Measurements from ENCODE around the gene PARS2.

The PARS2 gene

DNA sequence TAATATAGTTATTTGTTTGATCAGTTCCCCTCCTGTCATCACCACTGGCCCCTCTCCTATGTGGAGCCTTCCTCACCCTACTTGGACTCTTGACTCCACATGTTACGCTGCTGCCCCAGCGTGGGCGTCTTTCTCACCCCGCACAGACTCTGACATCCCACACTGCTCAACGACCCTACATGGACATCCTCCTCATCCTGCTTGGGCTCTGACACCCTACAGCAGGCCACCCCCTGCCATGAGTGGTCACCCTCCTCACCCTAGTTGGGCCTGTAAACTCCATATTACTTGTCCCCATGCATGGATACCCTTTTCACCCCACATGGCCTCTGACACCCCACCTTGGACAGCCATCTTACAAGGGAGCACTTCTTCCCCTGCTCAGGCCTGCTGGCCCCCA is 27.6 kb downstream of the PARS2 start:
- DNase-seq (ENCODE audit: low read depth, low spot score): no peak

DNA sequence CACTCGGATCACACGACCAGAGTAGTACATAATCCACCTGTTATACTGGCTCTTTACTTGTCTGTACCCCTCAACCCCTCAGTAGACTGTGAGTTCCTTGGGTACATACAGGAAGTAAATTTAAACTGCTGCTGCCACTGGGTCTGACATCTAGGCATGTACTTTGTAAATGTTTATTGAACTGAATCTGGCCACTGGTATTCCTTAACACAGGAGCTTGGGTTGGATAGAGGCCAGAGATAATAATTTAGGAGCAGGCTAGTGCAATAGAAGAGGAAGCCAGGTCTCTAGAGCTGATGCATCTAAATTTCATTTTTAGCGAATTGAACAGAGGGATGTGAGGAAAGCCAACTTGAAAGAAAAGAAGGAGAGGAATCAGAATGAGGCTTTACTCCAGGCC is 36.3 kb downstream of the PARS2 start:
- no peak for DNase-seq (ENCODE audit: low read depth, low spot score)

DNA sequence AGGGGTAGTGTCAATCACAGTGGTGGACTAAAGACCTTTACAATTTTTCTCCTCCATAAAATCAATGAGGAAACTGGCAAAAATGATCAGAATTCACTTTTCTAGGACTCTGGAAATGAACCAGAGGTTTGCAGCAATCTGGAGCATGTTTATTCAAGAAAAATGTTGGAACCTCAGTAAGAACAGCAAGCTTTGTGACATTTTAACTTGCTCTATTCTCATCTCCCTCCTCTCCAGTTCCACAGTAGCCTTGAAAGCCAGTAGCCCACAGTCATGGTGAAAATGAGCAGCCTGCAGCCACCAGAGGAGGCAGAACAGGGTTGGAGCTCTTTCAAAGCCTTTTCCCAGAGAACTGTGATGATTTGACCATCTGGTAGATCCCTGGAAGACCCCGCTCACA is 39.6 kb downstream of the PARS2 start:
- DNase-seq (ENCODE audit: low read depth, low spot score): no peak

DNA sequence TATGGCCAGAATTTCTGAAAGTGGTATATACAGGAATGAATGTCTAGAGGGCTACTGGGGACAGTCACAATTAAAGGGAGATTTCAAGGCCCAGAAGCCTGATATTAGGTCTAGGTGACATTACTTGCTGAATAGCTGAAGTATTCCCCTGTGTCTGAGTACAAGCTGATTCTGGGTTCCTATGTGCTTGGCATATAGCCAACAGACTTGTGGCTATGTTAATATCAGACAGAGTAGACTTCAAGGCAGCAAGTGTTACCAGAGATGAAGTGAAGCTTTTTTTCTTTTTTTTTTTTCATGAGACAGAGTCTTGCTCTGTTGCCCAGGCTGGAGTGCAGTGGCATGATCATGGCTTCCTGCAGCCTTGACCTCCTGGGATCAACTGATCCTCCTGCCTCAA is 40.3 kb downstream of the PARS2 start:
- no peak for DNase-seq (ENCODE audit: low read depth, low spot score)

DNA sequence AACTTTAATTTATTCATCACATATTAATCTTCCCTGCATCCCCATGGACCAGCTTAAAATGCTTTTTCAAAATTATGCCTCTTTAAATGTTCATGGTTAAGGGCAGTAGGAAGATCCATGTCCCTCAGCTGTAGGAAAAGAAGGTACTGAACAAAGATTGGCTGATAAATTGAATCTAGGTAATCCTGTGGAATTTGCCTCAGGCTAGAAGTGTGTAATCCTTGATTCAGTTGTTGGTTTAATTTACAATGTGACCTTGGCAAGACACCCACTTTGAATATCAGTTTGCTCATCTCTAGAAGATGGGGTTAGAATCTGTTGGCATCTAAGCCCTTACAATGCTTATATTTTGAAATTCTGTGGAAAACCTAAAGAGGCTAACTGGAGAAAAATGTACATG is 42.6 kb downstream of the PARS2 start:
- no peak for DNase-seq (ENCODE audit: low read depth, low spot score)

DNA sequence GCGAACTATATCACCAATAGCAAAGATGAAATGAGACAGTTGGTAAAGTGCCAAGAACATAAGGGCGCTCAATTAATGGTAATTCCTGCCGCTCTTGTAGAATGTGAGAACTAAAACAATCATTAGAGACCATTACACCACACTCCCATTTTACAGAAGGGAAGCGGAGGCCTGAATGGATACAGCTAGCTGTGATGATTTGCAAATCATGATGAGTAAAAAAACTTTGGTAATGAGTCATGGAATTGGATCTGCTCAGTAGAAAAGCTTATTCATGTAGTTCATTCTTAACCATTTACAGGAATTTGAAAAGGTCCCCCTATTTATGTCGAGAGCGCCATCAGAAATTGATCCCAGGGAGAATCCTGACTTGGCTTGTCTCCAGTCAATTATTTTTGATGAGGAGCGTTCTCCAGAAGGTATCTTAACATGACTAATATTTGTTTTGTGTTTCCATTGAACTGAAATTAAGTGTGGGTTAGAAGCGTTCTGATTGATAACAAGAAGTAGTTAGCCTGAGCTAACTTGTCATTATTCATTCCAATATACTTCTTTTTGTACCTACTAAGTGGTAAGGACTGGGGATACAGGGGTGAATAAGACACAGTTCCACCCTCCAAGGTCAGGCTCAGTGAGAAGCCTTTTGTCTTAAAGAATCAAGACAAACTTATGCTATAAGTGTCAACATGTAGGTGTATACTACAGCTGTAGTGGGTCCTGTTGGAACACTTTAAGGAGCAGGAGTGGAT is 47.9 kb downstream of the PARS2 start:
- DNase-seq (ENCODE audit: low read depth, low spot score): no peak

DNA sequence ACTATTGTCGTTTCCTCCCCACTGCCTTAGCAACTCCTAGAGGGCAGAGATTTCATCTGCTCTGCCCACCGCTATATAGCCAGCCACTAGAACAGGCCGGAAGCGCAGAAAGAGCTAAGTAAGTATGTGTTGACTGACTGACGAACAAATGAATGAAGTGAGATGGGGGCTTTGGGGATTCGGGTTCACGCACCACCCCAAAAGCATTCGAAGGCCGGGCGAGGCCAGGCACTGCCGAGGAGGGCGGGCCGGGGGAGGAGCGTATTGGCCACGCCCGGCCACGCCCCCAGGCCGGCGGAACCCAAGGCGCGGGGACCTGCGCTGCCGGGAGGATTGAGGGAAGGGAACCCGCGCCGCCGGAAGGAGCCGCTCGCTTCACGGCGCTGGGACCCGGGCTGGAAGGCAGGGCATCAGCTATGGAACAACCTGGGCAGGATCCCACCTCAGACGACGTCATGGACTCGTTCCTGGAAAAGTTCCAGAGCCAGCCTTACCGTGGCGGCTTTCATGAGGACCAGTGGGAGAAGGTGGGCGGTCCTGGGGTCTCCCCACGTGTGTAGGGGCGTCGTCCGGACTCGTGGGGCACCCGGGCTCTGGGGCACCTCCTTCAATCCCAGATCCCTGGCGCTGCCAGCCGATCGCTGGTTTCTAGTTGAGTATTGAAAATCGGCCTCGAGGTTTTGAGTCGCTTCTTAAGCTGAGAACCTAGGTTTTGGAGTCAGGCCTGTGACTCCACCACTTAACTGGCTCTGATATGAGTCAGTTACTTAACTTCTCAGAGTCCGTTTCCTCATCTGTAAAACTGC is 48.6 kb downstream of the PARS2 start, which contains the start of gene TTC4:
TSS of gene TTC4 (plus strand) at position 369 of the 806 bp plus-strand sequence. CDS start at position 417, 48 bp downstream.
- DNase-seq (ENCODE audit: low read depth, low spot score): peak; percentile 69

DNA sequence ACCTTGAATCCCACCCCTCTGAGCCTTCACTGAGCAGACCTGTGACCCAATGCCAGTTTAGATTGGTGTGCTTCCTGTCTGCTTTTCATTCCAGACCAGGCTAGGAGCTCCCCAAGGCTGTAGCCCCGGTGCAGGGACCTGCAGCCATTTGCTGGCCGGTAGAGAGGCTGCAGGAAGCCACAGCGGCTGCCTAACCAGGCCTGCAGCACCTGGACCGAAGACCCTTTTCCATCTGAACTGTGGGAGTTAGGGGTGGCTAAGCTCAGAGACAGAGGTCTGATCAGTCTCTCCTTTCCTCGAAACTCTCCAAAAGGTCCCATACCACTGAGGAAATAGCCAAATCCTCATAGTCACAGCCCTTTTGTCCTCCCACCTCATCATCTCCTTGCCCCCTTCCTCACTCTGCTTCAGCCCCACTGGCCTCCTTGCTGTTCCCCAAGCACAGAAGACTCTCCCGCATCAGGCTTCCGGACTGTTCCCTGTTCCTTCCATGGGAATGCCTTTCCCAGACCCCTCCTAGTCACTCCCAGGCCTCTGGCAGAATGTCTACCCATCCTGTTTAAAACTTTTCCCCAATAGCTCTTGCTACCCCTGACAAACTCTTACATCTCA is 49.3 kb downstream of the PARS2 start:
- DNase-seq (ENCODE audit: low read depth, low spot score): no peak

DNA sequence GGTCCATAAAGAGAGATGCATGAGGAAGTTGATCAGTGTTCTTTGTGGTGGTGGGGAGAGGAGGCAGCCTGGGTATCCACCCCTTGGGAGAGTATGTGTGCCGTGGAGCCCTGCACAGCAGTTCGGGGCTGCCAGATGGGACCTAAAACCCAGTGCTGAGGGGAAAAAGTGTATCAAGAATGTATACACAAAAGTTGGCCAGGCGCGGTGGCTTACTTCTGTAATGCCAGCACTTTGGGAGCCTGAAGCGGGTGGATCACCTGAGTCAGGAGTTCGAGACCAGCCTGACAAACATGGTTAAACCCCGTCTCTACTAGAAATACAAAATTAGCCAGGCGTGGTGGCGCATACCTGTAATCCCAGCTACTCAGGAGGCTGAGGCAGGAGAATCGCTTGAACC is 52.8 kb downstream of the PARS2 start:
- no peak for DNase-seq (ENCODE audit: low read depth, low spot score)

DNA sequence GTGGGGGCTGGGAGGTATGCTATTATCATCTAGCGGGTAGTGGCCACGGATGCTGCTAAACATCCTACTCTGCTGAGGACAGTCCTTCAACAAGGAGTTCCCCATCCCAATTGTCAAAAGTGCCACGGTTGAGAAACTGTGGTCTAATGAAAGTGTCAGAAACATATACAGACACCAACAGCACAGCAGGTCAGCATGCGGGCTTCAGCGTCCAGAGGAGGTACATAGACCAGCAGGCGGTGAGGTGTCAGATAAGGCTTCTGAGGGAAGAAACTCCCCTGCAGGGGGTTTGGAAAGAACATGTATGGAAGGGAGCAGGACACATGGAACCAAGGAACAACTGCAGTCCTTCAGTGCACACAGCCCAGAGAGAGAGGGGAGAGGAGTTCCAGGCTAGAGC is 53.5 kb downstream of the PARS2 start:
- DNase-seq (ENCODE audit: low read depth, low spot score): no peak

DNA sequence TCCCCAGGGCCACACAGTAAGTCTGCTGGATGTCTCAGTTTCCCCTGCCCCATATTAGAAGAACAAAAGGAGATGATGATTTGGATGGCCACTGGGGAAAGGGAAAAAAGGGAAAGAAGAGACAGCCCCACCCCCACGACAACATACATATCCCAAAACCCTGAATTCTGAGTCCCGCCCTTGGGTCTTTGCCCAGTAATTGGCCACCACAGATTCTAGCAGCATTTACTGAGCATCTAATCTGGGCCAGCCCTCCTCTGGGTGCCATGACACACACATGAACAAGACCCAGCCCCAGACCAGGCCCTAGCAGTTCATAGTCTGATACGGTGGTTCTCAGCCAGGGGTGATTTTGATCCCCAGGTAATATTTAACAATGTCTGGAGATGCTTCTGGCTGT is 53.9 kb downstream of the PARS2 start:
- DNase-seq (ENCODE audit: low read depth, low spot score): no peak

DNA sequence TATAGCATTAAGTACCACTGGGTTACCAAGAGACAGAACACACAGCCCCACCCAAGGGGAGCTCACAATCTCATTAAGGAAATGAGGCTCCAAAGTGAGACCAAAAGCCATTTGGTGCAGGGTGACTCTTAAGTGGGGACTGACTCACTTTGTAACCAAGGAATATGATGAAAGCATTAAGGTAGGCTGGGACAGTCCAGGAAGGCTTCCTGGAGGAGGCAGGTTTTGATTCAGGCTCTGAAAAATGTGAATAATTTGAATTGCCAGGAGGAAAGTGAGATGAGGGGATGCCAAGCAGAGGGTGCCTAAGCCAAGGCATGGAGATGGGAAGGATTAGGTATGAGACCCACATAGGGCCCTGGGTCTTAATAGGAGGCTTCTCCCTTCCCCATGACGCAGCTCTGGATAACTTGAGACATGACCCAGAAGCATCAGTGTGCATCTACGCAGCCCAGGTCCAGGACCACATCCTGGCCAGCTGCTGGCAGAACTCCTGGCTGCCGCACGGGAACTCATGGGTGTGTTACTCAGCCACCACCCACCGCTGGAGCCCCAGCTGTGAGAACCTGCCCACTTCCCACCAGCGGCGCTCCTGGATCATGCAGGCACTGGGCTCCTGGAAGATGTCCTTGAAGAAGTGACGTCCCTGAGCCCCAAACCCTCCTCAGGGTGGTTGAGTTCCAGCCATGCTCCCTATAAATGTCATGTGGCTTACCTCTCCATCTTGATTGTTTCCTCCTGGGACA is 54.6 kb downstream of the PARS2 start:
- no peak for DNase-seq (ENCODE audit: low read depth, low spot score)

DNA sequence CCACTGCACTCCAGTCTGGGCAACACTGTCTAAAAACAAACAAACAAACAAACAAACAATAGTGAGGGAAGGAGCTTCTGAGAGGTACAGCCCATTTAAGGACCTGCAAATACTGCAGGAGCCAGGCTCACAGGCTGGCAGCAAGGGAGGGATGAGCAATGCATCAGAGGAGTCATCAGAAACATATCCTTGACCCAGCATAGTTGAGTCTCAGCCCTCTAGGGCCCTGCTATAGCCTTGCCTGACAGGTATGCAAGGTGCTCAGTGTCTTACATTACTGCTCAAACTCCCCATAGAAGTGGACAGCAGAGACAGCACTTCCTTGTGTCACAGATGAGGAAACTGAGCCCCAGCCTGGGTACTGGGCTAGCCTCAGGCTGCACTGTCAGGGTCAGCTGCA is 55.9 kb downstream of the PARS2 start:
- DNase-seq (ENCODE audit: low read depth, low spot score): no peak

All from activated CD4-positive, CD25-positive, alpha-beta regulatory T cell treated with anti-CD3 and anti-CD28 coated beads, Interleukin-2, amount 50 U/mL, for 16 hours (primary cell).